ENCODE data around the gene CDH6.

The CDH6 gene

DNA sequence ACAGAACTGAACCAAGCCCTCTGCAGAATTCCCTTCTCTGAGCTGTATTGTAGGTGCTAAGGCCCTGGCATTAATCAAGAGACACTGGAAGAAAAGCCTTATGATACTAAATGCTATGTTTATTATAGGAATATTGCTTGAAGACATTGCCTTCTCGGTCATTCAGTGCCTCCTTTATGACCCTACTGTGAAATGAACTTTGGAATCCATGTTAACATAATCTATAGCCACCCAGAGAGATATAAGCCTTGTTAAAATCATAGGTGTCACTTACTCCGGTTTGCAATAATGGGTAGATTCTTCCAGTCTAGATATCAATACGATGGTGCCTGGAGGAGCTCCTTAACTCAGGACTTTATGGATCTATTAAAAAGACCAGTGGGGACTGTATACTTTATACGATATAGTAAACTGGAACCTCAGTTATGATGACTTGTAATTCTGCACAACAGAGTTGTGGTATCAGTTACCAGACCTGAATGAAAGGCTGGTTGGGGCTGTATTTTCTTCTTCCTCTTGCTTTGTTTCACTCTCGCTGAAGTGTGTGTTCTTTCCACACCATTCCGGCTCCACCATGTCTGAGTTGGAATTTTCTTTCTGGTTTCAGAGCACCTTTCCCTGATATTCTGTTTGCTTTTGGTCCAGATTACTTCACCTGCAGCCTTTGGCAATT, 183.9 kb downstream of the CDH6 start:
- DNase-seq (ENCODE audit: low read depth in 2 of 2) = no peak

DNA sequence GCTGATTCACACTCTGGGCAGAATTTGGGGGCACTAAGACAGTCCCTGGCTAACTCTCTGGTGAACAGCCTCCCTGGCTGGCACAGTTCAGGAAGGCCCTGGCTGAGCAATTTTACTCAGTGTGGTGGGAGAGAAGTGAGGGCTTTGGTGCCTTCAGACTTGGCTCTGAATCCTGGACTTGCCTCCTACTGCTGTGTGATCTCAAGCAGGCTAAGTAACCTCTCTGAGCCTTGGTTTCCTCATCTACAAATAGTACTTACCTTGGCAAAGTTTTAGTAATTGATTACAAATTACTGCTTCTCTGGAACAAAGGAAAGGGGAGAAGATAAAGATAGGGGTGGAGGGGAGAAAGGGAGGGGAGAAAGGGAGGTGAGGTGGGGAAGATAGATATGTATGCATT, 184.7 kb downstream of the CDH6 start:
- DNase-seq (ENCODE audit: low read depth in 2 of 2) = no peak
